GM10847 (cell line): Measurements from ENCODE around the gene PKD2L1.

ENCODE experiments used
- POLR2A ChIP-seq: IDR thresholded peaks from 2 replicates; pipeline ENCODE4 v1.6.1; 2011; ENCODE audit not compliant: insufficient read length; ENCODE audit errors: extremely low read depth

Gene PKD2L1

GRCh38 chr10:100359030-100359432 is 29.0 kb upstream of the PKD2L1 start:
- no peak for TF ChIP-seq POLR2A

DNA sequence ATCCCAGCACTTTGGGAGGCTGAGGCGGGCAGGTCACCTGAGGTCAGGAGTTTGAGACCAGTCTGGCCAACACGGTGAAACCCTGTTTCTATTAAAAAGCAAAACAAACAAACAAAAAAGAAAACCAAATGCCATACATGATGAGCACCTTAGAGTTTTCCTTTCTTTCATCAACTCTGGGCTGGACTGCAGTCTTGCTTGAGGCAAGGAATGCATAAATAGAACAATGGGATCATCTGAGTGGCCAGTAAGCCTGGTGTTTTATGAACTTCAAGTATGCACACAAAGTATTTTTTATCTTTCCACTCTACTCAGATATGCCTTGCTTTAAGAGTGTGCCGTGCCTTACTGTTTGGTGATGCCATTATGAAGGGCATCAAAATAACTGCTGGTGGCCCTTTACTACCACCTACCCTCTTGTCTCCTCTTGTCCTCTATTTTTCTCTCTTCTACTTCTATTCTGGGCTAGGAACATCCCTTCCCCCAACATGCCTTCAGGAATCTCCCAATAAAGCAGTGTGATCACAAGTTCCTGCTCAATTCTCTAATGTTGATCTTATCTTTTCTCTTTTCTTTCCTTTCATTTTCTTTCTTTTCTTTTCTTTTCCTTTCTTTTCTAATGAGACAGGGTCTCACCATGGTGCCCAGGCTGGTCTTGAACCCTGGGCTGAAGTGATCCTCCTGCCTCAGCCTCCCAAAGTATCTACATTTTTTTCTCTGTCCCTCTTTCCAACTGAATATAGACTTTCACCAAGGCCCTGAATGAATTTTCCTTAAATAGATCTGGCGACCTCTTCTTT is 27.2 kb upstream of the PKD2L1 start:
- TF ChIP-seq POLR2A: no peak

- no peak for TF ChIP-seq POLR2A
Observed at GRCh38 chr10:100356067-100357017, 26.3 kb upstream of the PKD2L1 start.

DNA sequence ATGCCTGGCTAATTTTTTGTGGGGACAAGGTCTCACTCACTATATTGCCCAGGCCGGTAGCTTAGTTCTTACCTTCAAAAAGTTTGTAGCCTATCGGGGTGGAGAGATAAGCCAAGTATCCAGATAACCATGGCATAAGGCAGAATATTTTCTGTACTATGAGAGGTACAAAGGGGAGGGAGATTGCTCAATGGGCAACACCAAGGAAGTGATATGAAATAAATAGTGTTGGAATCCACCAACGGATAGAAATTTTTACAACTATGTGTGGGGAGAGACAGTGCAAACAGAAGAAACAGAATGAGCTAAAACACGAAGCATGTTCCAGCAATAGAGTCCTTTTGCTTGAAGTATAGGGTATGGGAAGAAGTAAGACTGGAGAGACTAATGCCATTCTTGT is 25.1 kb upstream of the PKD2L1 start:
- TF ChIP-seq POLR2A: no peak

DNA sequence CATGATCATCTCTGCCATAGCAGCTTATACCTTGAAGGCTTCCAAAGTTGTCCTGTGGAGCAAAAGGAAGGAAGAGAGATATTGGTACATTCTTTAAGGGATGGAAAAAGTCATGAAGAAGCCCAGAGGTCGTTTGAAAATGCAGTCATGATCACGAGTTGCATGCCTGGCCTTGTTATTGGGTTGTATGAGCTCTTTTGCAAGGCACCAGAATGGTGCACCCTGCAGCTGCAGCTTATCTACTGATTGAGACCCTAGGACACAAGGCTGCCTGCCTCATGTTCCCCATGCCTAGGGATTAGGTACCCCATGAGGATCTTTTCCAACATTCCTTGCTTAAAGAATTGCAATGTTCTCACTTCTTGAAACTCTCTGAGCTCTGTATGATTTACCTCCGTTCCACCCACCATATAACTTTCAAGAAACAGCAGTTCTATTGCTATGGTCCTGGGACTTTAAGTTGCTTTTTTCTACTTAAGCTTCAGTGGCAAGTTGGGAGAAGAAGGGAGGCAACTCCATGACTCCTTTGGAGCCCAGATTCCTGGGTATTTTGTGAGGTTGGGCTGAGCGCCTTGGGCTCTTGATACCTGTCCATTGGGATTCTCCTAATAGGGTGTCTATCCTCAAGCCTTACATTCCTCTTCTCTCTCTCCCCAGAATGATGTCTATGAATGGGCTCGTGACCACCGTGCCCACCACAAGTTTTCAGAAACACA is 23.9 kb upstream of the PKD2L1 start:
- no peak for TF ChIP-seq POLR2A

DNA sequence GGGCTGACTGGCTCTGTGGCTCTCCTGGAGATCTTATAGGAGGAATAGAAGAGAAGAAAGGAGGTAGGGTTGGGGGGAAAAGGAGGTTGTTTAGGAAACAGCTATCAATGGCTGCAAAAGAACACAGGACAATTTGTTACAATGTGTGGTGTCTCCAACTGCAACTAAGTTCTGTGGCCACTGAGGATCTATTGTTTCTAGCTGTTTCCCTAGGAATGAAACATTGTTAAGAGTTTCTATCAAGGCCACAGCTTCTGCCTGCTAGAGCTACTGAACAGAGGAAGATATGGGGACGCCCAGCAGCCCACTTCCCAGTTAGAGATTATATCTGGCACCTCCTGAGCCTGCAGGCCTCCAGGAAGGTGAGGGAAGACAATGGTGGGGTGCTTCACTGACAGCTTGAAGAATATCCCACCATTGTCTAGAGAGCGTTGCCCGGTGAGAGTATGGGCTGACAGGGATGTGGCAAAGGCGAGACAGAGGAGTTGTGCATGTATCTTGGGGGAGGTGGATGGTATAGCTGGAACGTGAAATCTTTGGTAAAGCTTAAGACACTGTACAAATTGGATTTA is 21.0 kb upstream of the PKD2L1 start:
- TF ChIP-seq POLR2A: no peak

- TF ChIP-seq POLR2A: no peak
Observed at GRCh38 chr10:100349672-100350071, 19.6 kb upstream of the PKD2L1 start.

- TF ChIP-seq POLR2A: no peak
Observed at GRCh38 chr10:100349087-100349486, 19.1 kb upstream of the PKD2L1 start.

DNA sequence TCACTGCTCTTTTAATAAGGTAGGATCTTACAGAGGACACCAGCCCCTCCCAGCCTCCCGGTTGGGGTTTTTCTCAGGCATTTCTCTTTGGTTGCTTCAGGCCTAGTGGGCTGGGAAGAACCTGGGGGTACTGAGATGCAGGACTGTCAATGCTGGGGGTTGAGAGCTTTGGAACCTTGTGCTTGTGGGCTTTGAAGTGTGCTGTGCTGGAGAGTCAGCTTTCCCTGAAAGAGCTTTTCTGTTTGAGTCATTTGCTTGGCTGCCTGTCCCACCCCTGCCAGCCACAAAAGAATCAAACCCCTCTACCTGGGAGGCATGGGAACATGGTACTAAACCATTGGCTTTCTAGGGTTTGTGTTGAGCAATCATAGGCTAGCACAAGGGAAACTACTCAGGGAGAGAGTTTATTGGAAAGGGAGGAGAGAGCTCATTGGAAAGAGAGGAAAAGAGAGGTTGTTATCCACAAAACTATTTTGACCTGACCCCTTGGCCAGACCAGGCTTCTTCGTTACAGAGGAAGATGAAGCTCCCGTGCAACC is 18.4 kb upstream of the PKD2L1 start:
- no peak for TF ChIP-seq POLR2A

DNA sequence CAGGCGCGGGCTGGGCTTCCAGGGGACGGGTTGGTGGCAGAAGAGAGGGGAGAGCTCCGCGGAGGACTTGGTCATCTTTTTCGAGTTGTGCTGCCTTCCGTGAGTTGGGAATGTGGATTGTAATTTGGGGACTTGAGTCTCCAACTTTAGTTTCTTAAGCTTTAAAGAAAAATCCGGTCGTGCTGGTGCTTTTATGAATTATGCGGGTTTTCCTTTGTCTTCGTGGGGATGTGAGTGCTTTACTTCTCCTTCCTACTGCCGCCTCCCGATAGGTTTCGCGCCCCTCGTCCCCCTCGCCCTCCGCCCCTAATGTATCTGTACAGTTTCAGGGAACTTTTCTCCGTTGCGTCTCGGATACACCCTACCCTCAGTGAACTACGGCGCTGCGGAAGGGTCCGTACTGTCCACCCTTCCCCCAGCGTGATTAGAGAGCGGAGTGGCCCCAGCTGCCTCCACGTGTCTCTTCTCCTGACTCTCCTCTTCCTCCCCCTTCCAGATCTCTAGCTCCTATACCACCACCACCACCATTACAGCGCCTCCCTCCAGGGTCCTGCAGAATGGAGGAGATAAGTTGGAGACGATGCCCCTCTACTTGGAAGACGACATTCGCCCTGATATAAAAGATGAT is 17.7 kb upstream of the PKD2L1 start:
- TF ChIP-seq POLR2A: no peak

- peak; percentile 78 for TF ChIP-seq POLR2A
Observed at GRCh38 chr10:100346765-100347567, 16.9 kb upstream of the PKD2L1 start, which contains the start of gene SCD. SCD (plus strand) TSS chr10:100347233; CDS start chr10:100347505, 272 bp downstream.

- peak; percentile 49 for TF ChIP-seq POLR2A
Observed at GRCh38 chr10:100346351-100346764, 16.3 kb upstream of the PKD2L1 start.

GRCh38 chr10:100345570-100346330 is 15.7 kb upstream of the PKD2L1 start:
- TF ChIP-seq POLR2A: no peak
